GM21447 (cell line): Measurements from ENCODE around the gene GPBAR1.
A peak's percentile ranks its signal among the peaks of the same experiment; 100 is the strongest.
"Not testable (repeated sequence)": the region's sequence is repeated elsewhere in the genome, so short reads cannot be mapped to it uniquely, and the experiment has no call there.

ENCODE experiments used
- ATAC-seq: cut with Tn5 transposase; IDR thresholded peaks from one replicate; pipeline ENCODE4 v1.9.1; 2021; ENCODE audit not compliant: unreplicated experiment

The GPBAR1 gene

GRCh38 chr2:218266316-218266979, 5.6 kb downstream of the GPBAR1 start:
- ATAC-seq = no peak

DNA sequence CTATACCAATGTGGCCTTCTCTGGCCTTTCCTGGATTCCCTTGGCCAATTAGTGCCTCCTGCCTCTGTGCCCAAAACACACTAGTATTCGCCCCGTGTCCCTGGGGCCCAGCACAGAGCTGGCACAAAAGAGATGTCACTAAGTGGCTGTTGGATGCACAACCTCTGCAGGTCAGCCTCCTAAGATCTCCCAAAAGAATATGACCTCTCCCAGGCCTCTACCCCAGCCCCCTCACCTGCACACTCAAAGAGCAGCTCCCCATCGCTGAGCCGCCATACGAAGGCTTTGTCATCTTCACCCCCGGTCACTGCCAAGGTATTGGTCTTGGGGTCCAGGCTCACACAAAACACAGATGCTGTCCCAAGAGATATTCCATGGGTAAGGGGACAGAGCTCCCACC, 6.4 kb downstream of the GPBAR1 start:
- ATAC-seq = no peak

GRCh38 chr2:218269900-218270720, 9.3 kb downstream of the GPBAR1 start, which contains the start of the genes AAMP and PNKD:
AAMP (minus strand) TSS chr2:218270137; CDS start chr2:218270086, 51 bp downstream.
PNKD (plus strand) TSS chr2:218270519; CDS start chr2:218270536, 17 bp downstream.
- peak; percentile 89 for ATAC-seq

- no peak for ATAC-seq
Observed at GRCh38 chr2:218270721-218271486, 10.1 kb downstream of the GPBAR1 start.

DNA sequence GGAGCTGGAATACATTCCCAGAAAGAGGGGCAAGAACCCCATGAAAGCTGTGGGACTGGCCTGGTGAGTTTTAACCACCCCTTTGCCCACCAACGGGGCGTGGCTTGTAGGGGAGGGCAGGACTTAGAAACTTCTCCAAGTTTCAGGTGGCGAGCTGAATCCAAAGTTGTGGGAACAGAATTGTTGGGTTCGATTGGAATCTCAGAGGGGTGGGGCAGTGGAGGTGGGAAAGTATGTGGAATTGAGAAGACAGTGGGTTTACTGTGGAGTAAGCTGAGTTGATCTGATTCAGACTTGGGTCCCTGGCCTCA, 10.6 kb downstream of the GPBAR1 start:
- ATAC-seq = no peak

DNA sequence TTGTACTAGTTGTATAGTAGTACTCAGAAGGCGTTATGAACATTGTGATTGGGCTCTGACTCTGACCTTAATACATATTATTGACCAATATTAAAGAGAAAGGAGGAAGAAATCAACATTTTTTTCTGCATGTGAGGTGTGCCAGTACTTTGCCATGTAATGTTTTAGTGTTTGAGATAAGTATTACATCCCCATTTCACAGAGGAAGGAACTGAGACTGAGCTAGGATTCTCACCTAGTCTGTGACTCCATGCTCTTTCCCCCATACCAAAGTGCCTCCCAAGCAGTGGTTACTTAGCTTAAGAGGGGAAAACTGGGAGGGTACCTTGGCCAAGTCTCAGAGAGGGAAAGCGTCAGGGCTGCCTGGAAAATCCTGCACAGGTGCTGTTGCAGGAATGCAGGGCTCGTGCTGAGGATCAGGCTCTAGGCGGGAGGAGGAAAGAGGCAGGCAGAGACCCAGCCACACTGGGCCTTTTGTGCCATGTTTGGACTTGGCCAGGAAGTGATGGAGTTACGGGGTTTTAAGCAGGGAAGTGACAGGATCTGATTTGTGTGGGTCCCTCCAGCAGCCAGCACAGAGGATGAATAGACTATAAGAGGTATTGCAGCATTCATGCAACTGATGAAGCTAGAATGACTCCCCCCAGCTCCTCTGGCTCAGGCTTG, 11.2 kb downstream of the GPBAR1 start:
- ATAC-seq = no peak

- ATAC-seq = no peak
Observed at GRCh38 chr2:218272531-218273212, 11.9 kb downstream of the GPBAR1 start.

DNA sequence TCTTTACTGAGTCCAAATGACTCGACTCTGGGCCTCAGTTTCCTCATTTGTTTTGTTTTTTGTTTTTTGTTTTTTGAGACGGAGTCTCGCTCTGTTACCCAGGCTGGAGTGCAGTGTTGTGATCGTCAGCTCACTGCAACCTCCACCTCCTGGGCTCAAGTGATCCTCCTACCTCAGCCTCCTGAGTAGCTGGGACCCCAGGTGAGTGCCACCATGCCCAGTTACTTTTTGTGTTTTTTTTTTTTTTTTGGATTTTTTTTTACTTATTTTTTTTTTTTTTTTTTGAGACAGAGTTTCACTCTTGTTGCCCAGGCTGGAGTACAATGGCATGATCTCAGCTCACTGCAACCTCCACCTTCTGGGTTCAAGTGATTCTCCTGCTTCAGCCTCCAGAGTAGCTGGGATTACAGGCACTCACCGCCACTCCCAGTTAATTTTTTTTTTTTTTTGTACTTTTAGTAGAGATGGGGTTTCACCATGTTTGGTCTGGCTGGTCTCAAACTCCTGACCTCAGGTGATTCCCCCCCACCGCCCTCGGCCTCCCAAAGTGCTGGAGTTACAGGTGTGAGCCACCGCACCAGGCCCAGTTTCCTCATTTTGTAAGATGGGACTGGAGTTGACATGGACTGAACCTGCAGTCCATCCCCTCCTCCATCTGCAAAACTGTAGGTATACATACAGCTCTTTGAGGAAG, 12.5 kb downstream of the GPBAR1 start:
- ATAC-seq = not testable (repeated sequence)

GRCh38 chr2:218273908-218274249, 13.1 kb downstream of the GPBAR1 start:
- no peak for ATAC-seq

- ATAC-seq = no peak
Observed at GRCh38 chr2:218274586-218274985, 13.8 kb downstream of the GPBAR1 start.

GRCh38 chr2:218275371-218276072, 14.7 kb downstream of the GPBAR1 start:
- no peak for ATAC-seq

DNA sequence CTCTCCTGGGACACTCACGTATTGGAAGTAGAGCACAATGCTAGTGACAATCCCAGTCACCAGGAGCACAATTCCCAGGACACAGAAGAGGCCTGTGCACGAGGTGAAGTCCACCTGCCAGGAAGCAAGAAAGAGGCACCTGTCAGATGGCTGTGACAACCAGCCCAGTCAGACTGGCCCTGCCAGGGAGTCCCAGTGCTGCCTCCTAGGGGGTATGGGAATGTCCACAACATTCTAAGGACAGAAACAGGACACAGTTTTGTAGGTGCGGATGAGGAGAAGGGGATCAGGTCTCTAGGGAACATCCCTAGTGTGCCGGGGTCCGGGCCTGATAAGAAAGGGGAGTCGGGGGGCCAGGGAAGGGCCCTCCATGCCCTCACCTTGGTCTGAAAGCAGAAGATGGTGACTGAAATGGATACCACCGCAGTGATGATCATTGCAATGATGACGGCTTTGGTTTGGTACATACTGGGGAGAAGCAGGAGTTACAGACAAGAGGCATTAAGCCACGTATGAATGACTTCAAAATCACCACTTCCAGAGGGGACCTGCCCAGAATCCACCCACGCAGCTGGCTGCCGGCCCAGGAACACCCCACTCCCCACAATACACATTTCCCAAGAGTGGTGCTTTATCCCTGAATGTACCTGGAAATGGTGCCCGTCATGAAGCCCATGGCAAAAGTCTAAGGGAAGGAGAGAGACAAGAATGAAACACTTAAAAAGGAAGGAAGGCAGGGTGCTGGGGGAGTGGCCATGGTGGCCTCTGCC, 16.4 kb downstream of the GPBAR1 start:
- ATAC-seq = no peak

- ATAC-seq = no peak
Observed at GRCh38 chr2:218277921-218278320, 17.1 kb downstream of the GPBAR1 start.

DNA sequence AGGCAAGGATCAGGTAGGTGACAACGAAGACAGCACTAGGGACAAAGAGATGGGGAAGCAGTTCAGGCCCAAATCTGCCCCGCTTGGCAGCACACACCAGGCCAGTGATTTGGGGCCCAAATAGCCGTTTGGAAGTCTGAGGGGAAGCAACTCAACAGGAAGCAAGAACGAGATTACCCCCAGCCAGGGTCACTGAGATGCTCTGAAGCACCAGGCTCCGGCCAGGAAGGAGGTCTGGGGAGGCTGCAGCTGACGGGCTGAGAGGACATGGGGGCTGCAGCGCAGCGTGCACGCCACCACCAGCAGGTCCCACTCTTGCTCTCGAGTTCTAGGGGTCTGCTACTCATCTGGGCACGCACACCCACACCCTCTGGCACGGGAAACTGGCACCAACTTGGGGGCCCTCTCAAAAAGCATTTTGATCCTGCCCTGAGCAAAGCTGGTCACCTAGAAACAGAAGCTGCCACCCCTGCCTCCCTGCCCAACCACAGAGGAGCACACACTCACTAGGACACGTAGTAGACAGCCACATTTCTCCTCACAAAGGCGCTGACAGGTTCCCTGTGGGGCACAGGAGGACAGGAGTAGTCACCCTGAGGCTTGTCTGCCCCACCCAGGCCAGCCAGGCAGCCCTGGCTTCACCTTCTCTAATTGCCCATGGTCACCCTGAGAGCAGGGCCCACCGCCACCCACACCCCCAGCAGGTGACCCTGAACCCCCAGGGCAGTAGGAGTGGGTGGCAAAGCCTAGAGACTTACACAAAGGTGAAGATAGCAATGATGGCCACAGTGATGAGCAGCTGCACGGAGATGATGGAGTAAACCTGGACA, 17.9 kb downstream of the GPBAR1 start:
- no peak for ATAC-seq

DNA sequence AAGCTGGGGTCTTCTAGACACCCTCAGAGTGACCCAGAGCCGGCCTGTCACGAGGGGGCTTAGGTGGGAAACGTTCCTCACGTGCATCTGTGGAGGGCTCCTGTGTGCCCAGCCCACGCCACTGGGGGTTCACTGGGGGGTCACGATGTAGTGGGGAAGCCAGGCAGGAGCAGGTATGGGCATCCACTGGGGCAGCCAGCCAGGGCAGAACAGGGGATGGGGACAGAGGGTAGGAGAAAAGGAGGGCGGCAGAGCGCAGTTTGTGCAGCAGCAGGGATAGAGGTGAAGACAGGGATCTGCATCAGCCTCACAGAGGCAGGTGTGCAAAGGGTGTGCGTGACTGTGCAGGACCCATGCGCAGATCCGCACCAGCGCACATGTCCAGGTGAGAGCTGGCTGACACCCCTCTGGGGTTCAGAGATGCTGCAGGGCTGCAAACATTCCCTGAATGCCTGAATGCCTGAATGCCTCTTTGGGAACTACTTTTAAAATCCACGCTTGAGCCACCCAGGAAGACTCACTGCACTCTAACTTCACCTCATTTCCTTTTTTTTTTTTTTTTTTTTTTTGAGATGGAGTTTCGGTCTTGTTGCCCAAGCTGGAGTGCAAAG, 19.6 kb downstream of the GPBAR1 start:
- no peak for ATAC-seq

- ATAC-seq = no peak
Observed at GRCh38 chr2:218281449-218281848, 20.6 kb downstream of the GPBAR1 start.

- no peak for ATAC-seq
Observed at GRCh38 chr2:218282173-218282991, 21.6 kb downstream of the GPBAR1 start.
